Measurements from ENCODE around the gene NCOA5. TPM values are rescaled to one million over a fixed set of nuclear protein-coding genes. Genes with fewer than 3 reads are reported as not detected.
"Not testable (repeated sequence)": the region's sequence is repeated elsewhere in the genome, so short reads cannot be mapped to it uniquely, and the experiment has no call there.

NCOA5 gene
- total RNA-seq, 1 experiment from 2014 or later = 17.4 TPM

DNA sequence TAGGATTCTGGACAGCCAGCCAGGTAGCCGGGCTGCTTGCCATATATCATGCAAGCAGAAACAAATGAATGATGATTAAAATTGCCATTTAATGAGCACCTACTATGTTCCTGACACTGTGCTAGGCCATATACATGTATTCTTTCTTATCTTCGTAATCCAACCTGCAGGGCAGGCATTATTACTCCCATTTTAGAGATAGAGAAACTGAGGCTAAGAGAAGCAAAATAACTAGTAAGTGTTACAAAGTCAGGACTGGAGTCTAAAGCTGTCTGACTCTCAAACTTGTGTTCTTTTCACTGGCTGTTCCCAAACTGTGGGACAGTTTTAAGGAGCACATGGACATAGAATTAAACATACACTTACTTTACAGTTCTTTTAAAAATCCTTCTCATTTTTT, 30.4 kb upstream of the NCOA5 start:
- DNase-seq (ENCODE audit: low spot score) = no peak

DNA sequence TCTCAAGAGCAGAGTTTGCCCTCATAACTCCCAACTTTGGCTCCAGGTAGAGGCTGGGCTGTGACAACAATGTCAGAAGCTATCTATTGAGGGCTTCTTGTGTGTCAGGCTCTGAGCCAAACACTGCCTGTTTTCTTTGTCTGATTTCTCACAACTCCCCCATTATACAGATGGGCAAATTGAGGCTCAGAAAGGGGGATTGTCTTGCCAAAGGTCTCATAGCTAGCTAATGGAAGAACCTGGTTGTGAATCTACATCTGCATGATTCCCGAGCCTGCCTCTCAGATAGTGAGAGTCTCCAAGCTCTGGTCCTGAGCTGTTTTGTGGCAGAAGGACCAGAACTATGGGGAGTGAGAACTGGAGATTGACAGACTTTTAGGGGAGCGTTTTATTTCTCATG, 29.8 kb upstream of the NCOA5 start:
- DNase-seq (ENCODE audit: low spot score) = no peak

DNA sequence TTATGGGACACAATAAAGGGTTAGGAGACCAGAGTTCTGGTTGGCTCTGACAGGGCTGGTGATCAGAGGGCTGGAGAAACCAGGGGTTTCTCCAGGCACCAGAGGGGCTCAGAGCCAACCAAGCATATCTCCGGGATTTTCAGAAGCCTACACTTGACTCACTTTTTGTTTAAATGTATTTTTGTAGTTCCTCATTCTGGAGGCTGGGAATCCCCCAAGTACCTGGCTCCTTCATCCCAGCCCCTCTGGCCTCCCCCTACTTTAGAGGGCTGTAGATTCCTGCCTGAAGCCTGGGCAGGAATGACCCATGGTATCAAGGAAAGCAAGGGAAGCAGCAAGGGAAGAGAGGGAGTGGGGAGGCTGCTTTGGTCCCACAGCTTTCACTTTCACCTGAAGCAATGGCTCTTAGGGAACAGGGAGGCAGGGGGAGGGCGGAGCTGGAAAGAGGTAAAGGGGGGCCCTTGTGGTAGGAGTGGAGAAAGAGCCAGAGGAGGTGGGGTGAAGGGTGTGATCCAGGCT, 29.3 kb upstream of the NCOA5 start:
- DNase-seq (ENCODE audit: low spot score) = no peak

DNA sequence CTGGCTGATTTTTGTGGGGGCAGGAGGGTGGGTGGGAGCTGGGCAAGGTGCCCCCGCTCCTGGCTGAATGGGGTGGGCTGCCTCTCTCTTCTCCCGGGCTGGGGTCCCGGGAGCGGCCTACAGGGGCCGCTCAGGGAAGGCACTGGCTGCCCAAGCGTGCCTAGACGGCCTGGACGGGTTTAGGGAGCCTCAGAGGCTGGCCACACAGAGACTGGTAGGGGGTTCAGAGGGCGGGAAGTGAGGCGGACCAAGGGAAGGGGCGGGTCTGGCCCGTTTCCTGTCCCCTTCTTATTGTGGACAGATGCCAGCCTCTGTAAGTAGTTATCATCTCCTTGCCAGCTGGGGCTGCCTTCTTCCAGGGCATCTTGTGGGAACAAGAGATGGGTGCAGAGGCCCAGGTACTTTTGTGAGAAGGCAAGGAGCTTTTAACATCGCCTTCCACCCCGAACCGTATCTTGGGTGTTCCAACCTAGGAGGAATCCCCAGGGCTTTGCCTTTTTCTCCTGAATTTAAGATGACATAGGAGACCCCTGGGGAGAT, 28.8 kb upstream of the NCOA5 start:
- DNase-seq (ENCODE audit: low spot score) = peak; percentile 20

DNA sequence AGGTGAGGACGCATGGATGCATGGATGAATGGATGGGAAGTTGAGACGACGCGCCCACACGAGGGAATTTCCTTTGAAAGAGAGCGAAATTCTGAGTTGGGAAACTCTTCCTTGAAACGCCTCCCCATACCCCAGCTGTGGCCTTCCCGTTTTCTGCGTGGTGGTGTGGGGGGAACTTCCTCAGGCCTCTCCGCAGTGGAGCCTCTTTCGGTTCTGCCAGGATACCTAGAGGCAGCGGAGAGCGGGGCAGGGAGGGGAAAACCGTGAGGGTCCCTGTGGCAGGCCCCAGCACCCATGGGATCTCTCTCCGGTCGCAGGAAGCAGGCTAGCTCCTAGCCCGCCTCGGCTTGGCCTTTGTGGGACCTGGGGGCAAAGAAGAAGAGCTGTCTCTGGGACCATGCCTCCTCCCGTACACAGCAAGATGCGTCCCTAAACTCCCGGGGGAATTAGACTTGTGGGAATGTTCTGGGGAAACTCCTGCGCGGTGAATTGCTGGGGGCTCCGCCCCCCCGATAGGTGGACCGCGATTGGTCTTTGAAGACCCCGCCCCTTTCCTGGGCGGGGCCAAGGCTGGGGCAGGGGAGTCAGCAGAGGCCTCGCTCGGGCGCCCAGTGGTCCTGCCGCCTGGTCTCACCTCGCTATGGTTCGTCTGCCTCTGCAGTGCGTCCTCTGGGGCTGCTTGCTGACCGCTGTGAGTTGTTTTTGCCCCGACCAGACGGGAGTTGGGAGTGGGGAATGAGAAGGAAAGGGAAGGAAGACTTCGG, 28.1 kb upstream of the NCOA5 start, which contains the start of gene CD40:
Gene CD40 (plus strand): TSS at position 611 of the 764 bp plus-strand sequence. CDS start 30 bp downstream, at position 641.
- peak; percentile 25 for DNase-seq (ENCODE audit: low spot score)

DNA sequence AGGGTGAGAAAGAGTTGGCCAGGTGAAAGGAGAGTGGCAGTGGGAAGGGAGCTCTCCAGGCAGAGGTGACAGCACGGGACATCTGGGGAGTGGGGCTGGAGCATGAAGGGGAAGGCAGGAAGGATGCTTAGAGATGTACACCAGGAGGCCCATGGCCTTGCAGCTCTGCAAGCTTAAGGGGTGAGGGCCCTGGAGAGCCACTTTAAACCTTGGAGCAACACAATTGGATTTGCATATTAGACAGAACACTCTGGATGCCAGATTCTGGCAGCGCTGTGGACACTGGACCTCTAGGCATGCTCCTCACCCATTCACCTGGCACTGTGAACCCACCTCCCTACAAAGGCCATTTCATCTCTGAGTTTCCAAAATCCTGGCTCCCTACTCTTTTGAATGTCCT, 24.7 kb upstream of the NCOA5 start:
- DNase-seq (ENCODE audit: low spot score) = no peak

DNA sequence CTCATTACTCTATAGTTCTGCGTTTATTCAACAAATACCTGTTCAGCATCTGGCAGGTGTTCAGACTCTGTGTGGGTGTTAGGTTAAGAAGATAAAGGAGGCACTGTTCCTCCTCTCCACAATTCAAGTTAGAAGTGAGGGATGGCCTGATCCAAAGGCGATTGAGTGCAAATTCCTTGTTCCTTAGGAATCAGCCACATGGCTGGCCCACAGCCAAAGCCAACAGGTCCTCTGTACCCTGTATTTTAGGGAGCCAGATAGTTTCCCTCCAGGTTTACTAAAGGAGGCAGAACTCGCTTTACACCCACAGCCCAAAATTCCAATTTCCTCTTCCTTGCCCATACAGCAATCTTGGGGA, 23.3 kb upstream of the NCOA5 start:
- no peak for DNase-seq (ENCODE audit: low spot score)

DNA sequence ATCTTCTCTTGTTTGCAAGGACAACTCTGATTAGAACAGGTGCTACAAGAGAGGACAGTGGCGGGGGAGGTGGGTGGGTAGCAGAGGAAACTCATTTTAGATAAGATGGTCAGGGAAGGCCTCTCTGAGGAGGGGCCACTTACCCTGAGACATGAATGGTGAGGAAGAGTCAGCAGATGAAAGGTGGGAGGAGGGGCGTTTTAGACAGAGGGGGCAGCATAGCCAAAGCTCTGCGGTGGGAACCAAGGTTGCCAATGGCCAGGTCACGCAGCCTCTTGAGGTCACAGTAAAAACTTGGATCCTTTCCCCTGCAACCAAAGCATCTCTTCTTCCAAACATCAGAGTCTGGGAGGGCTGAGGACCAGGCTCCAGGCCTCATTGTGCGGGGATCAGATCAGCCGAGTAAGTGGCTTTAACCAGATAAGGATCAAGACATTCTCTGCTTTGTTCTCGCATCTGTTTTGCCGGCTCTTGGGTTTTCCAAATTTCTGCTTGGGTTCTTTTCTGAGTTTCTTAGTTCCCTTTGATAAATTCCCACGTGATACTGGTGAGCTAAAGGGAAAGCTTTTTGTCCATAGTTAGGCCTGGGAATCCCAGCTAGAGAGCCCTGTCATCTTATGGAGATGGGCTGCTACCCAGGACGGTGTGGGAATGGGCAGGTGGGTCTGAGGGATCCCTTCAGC, 22.8 kb upstream of the NCOA5 start:
- no peak for DNase-seq (ENCODE audit: low spot score)

DNA sequence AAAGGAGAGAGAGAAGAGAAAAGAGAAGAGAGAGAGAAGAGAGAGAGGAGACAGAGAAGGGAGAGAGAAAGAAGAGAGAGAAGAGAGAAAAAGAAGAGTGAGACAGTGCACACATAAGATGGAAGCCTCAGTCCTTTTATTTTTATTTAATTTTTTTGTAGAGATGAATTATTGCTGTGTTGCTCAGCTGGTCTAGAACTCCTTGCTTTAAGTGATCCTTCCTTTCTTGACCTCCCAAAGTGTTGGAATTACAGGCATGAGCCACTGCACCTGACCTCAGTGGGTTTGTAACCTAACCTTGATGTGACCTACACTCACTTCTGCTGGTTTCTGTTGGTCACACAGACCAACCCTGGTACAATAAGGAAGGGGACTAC, 22.1 kb upstream of the NCOA5 start:
- no peak for DNase-seq (ENCODE audit: low spot score)

DNA sequence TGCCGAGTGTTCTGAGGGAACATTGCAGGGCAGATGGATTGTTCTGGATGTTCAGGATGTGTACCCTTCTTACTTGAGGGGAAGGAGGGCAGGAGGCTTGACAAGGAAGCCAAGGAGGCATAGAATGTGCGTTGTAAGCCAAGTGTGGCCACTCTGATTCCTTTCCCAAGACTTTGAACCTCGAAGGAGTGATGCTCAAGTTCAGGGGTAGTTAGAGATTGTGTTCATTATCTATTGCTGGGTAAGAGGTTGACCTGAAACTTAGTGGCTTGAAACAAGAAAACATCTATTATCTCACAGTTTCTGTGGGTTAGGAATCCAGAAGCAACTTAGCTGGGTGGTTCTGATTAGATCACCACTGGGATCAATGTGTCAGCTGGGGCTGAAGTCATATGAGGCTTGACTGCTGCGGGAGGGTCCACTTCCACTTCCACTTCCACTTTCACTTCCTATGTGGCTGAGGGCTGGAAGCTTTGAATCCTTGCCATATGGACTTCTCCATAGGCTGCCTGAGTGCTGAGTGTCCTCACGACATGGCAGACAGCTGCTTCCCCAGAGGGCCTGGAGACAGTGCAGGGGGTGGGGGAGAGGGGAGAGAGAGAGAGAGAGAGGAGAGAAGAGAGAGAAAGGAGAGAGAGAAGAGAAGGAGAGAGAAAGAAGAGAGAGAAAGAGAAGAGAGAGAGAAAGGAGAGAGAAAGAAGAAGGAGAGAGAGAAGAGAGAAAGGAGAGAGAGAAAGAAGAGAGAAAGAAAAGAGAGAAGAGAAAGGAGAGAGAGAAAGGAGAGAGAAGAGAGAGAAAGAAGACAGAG, 21.5 kb upstream of the NCOA5 start:
- no peak for DNase-seq (ENCODE audit: low spot score)

DNA sequence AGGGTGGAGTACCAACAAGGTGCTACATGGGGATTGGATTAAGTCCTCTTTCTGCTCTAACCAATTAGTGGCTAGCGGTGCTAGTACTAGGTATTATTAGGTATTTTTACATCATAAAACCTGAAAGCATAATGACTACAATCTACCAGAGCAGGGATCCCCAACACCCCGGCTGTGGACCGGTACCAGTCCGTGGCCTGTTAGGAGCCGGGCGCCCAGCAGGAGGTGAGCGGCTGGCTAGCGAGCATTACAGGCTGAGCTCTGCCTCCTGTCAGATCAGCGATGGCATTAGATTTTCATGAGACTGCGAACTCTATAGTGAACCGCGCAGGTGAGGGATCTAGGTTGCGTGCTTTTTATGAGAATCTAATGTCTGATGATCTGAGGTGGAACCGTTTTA, 19.2 kb upstream of the NCOA5 start:
- no peak for DNase-seq (ENCODE audit: low spot score)

DNA sequence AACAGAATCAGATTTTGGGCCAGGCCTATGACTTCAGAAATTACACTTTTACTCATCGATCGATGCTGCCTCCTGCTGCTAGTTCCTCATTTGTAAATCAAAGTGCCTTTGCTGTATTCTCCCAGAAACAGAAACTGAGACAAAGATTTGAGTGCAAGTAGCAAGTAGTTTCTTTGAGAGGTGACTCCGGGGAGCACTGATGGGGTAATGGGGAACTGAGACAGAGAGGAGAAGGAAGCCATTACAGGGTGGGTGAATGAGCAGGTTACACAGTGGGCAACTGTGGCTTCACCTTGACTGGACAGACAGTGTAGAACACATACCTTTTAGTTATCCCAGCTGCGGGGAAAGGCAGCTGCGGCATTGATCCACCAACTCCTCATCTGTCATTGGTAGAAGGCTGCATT, 18.7 kb upstream of the NCOA5 start:
- no peak for DNase-seq (ENCODE audit: low spot score)

DNA sequence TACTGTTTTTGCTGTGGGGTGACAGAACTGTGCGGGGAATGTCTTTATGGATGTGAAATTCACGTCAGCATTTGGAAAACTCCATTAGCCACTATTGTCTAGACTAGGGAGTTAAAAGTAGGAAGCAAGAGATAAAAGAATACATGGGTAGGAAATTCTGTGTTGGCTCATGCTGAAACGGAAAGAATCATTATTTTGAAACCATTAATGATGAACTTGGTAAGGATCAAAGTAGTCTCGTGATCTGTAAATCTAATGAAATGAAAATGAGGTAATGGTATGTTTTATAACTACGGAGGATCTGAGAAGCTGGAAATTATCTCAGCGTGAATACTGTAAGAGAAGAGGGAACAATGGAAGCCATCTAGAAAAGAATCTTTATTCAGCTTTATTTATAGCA, 17.3 kb upstream of the NCOA5 start:
- no peak for DNase-seq (ENCODE audit: low spot score)

DNA sequence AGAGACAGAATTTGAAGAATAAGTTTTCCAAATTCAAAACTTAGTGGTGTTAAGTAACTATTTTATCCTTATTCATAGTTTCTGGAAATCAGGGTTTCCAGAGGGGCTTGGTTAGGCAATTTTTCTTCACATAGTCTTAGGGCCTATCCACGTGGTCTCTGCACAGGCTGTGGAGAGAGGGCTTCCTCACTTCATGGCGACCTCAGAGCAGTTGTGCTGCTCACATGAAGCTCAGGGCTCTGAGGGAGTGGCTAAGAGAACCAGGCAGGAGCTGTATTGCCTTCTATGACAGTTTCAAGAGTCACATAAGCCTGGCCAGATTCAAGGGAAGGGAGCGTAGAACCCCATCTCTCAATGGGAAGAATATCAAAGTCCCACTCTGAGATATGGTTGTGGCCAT, 14.5 kb upstream of the NCOA5 start:
- no peak for DNase-seq (ENCODE audit: low spot score)

DNA sequence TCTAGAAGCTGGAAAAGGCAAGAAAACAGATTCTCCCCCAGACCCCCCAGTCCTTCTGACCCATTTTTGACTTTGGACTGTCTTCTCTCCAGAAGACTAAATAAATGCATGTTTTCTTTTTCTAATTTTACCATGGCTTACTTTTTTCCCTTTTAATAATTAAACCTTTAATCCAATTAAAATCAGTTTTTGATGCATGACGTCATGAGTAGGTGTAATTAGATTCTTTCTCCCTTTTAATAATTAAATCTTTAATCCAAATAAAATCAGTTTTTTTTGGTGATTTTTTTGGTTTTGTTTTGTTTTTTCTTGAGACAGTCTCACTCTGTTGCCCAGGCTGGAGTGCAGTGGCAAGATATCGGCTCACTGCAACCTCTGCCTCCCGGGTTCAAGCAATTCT, 13.2 kb upstream of the NCOA5 start:
- DNase-seq (ENCODE audit: low spot score) = no peak

DNA sequence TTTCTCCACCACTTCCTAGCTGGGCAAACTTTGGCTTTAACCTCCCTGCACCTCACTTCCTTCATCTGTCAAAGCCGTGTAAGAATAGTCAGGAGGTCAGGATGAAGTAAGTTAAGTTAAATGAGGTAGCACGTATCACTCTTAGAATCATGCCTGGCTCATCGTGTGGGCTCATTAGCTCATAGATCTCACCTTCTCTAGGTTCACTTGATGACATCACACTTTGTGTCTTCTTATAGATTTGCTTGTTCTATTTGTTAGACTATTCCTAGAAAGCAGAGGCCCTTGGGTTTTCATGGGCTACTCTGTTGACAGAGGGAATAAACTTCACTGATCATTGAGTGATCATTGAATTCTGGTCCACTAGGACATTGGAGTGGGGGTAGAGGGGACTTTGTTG, 12.2 kb upstream of the NCOA5 start:
- DNase-seq (ENCODE audit: low spot score) = no peak

DNA sequence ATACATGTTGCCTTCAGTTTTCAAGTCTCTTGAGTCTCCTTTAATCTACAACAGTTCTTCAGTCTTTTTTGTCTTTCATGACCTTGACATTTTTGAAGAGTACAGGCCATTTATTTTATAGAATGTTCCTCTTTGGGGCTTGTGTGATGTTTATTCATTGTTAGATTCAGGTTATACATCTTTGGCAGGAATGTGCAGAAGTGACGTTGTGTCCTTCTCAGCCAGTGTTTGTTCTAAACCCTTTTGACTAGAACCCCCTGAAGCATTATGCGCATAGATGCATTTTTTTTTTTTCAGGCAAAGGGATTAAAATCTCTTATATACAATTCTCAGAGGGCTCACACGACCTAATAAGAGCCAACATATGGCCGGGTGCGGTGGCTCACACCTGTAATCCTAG, 11.2 kb upstream of the NCOA5 start:
- no peak for DNase-seq (ENCODE audit: low spot score)

DNA sequence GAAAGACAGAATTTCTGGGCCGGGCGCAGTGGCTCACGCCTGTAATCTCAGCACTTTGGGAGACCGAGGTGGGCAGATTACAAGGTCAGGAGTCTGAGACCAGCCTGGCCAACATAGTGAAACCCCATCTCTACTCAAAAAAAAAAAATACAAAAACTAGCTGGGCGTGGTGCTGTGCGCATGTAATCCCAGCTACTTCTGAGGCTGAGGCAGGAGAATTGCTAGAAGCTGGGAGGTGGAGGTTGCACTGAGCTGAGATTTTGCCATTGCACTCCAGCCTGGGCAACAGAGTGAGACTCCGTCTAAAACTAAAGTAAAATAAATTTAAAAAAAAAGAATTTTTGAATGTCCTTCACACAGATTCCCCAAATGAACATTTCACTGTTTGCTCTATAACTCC, 10.7 kb upstream of the NCOA5 start:
- not testable (repeated sequence) for DNase-seq (ENCODE audit: low spot score)

DNA sequence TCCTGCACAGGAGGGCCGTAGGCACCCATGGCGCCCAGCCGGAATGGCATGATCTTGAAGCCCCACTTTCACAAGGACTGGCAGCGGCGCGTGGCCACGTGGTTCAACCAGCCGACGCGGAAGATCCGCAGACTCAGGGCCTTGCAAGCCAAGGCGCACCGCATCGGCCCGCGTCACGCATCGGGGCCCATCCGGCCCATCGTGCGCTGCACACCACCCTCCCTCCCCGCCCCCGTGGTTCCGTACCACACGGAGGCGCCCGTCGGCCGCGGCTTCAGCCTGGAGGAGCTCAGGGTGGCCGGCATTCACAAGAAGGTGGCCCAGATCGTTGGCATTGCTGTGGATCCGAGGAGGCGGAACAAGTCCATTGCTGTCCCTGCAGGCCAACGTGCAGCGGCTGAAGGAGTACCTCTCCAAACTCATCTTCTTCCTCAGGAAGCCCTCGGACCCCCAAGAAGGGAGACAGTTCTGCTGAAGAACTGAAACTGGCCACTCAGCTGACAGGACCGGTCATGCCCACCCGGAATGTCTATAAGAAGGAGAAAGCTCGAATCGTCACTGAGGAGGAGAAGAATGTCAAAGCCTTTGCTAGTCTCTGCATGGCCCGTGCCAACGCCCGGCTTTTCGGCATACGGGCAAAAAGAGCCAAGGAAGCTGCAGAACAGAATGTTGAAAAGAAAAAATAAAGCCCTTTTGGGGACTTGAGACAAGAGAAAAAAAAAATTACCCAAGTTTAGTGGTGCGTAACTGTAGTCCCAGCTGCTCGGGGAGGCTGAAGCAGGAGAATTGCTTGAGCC, 9.9 kb upstream of the NCOA5 start:
- DNase-seq (ENCODE audit: low spot score) = no peak

DNA sequence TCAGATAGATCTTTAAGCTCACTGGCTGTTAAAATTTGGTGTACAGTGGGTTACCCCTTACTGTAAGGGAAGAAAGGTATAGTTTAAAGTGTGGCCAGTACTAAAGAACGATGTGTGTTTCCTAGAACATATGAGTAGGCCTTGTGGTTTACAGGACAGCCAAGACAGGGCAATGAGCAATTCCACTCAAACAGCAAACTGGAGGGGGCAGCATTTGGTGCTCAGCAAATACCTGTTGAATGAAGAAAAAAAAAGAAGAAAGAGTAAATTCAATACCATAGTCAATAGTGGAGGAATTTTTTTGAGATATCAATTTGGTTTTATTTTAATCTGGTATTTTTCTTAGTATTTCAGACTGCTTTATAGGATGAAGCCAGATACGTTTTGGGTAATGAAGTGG, 3.8 kb upstream of the NCOA5 start:
- no peak for DNase-seq (ENCODE audit: low spot score)
